Fibroblast of the aortic adventitia (primary cell): ENCODE measurements around the gene ACTG2. TPM values are rescaled to one million over a fixed set of nuclear protein-coding genes. Genes with fewer than 3 reads are reported as not detected.

ENCODE experiments used
- DNase-seq: peaks from one replicate; pipeline ENCODE4 v3.0.0-alpha.2; 2010; ENCODE audit warnings: low read depth
- H3K4me3 ChIP-seq: 2 replicates; pipeline ENCODE4 v1.5.1; 2011; ENCODE audit warnings: low read depth, mild to moderate bottlenecking, control low read depth, low read length, moderate library complexity
- CTCF ChIP-seq: IDR thresholded peaks from 2 replicates; pipeline ENCODE4 v1.5.1; 2011; ENCODE audit warnings: mild to moderate bottlenecking, low read length, control low read depth, inconsistent platforms; ENCODE audit not compliant: insufficient read depth
- total RNA-seq: library from RNA; depleted of rRNA; stranded (reverse); fragments of >200 nt; gene quantifications from 2 replicates; pipeline ENCODE4 v1.2.3, GENCODE V29; 2012; ENCODE audit warnings: low replicate concordance

Gene ACTG2
- total RNA-seq, 1 donor, result 2.4 TPM

- peak overlapping the region; percentile 40 for H3K4me3 ChIP-seq
- TF ChIP-seq CTCF, result no peak
- no peak for DNase-seq
Observed at GRCh38 chr2:73925853-73926492, 33.2 kb downstream of the ACTG2 start.

DNA sequence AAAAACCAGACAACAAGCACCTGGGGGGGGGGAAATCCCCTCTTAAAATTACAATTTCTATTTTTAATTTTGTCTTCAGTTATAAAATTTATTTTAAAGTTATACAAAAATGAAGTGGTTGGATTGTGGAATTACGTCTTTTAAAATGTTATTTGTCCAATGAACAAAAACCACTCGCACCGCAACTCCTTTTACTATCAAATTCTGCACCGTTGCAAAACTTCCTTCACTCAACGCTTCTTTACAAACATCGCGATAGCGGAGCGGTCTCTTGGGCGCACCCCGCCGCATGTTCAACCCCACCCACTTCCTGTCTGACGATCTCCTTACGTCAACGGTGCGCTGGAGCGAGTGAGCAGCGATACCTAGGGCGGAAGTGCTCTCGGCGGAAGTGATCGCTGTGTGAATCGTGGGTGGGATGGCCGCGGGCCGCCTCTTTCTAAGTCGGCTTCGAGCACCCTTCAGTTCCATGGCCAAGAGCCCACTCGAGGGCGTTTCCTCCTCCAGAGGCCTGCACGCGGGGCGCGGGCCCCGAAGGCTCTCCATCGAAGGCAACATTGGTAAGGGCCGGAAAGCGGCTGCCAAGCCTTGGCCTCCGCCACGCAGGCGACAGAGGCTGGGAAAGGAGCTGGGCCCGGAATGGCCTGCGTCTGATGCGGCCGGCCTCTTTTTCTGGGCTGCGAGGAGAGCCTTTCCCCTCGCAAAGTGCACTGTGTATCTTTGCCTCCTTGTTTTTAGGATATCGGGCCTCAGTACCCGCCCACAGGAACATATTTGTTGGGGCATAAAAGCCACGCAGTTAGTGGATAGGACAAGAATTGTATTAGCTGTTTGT is 33.9 kb downstream of the ACTG2 start, which contains the start of gene DGUOK:
Gene DGUOK, plus strand, starts transcription at position 388 of the 835 bp plus-strand sequence. Its CDS starts 31 bp downstream, at position 419.
- TF ChIP-seq CTCF, result no peak
- DNase-seq, result peak; percentile 100

DNA sequence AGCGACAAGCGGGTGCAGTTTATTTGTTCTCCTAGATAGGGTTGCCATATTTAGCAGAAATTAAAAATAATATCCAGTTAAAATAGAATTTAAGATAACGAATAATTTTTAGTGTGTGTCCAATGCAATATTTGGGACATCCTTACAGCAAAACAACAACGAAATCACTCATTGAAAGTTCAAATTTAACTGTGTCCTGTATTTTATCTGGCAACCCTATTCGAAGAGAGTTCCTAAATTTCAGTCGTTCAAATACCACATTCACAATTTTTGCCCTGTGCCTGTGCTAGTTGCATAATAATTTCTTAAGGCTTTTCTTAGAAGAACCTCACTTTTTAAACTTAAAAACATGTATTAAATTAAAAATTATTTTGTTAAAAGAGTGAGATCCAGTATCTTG is 34.5 kb downstream of the ACTG2 start:
- TF ChIP-seq CTCF, result no peak
- DNase-seq, result peak; percentile 15

More for the DNA sequence above, 33.9 kb downstream of the ACTG2 start, which contains the start of gene DGUOK:
- H3K4me3 ChIP-seq, result peak within 1 kb of the TSS; percentile 86

DNA sequence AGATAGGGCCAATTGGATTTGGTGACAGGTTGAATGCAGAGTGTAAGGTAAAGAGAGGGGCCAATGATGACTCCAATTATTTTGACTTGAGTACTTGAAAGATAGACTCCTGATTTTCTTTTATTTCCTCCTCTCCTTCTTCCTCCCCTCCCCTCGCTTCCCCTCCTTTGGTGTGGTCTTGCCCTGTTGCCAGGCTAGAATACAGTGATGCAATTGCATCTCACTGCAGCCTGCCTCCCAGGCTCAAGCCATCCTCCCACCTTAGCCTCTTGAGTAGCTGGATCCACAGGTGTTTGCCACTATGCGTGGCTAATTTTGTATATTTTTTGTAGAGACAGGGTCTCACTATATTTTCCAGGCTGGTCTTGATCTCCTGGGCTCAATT is 36.1 kb downstream of the ACTG2 start:
- TF ChIP-seq CTCF, result no peak
- no peak overlapping the region for H3K4me3 ChIP-seq
- no peak for DNase-seq

More for the DNA sequence above, 34.5 kb downstream of the ACTG2 start:
- H3K4me3 ChIP-seq, result peak overlapping the region; percentile 86

DNA sequence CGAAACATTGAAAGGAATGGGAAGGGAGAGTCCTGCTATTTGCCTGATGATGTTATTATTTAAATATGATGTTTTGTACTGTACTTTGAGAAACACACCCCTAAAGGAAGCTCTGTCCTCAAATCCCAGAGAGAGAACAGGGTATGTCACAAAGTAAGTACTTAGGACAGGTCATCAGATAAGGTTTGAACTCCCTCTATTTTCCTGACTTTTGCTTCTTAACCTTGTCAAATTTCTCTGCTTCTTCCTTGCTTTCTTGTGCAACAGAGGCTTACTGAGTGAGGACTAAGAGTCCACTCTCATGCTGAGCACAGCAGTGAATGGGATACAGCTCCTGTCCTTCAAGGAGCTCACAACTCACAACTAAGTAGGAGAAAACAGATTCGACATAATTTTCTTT is 37.6 kb downstream of the ACTG2 start:
- H3K4me3 ChIP-seq, result no peak overlapping the region
- no peak for TF ChIP-seq CTCF
- no peak for DNase-seq

GRCh38 chr2:73931531-73932500 is 39.0 kb downstream of the ACTG2 start:
- TF ChIP-seq CTCF, result no peak
- H3K4me3 ChIP-seq, result no peak overlapping the region
- DNase-seq, result no peak
